NCI-H226 (cell line): Measurements from ENCODE around the gene FYN.
A peak's percentile ranks its signal among the peaks of the same experiment; 100 is the strongest.

Experiments used
- DNase-seq: peaks from one replicate; pipeline ENCODE4 v3.0.0-alpha.2; 2015

FYN gene

GRCh38 chr6:111743862-111744692 is 129.2 kb downstream of the FYN start:
- no peak for DNase-seq

GRCh38 chr6:111743360-111743759 is 129.9 kb downstream of the FYN start:
- DNase-seq, result no peak

- DNase-seq, result no peak
Observed at GRCh38 chr6:111741177-111741952, 131.9 kb downstream of the FYN start.

- no peak for DNase-seq
Observed at GRCh38 chr6:111740506-111740905, 132.7 kb downstream of the FYN start.

- no peak for DNase-seq
Observed at GRCh38 chr6:111739257-111739696, 134.0 kb downstream of the FYN start.

- no peak for DNase-seq
Observed at GRCh38 chr6:111738631-111739030, 134.6 kb downstream of the FYN start.

- no peak for DNase-seq
Observed at GRCh38 chr6:111738156-111738555, 135.1 kb downstream of the FYN start.

GRCh38 chr6:111737065-111737521 is 136.2 kb downstream of the FYN start:
- peak; percentile 63 for DNase-seq

- DNase-seq, result no peak
Observed at GRCh38 chr6:111736005-111736608, 137.1 kb downstream of the FYN start.

GRCh38 chr6:111734068-111735061 is 138.9 kb downstream of the FYN start:
- no peak for DNase-seq

- no peak for DNase-seq
Observed at GRCh38 chr6:111732390-111732789, 140.9 kb downstream of the FYN start.

- DNase-seq, result no peak
Observed at GRCh38 chr6:111731456-111732195, 141.6 kb downstream of the FYN start.

- no peak for DNase-seq
Observed at GRCh38 chr6:111730864-111731263, 142.4 kb downstream of the FYN start.

GRCh38 chr6:111727802-111728201 is 145.4 kb downstream of the FYN start:
- DNase-seq, result no peak

GRCh38 chr6:111727041-111727440 is 146.2 kb downstream of the FYN start:
- DNase-seq, result no peak

GRCh38 chr6:111725446-111726112 is 147.7 kb downstream of the FYN start:
- no peak for DNase-seq

- no peak for DNase-seq
Observed at GRCh38 chr6:111724505-111724904, 148.7 kb downstream of the FYN start.

- no peak for DNase-seq
Observed at GRCh38 chr6:111724039-111724438, 149.2 kb downstream of the FYN start.

GRCh38 chr6:111723412-111723970 is 149.8 kb downstream of the FYN start:
- DNase-seq, result no peak

- peak; percentile 46 for DNase-seq
Observed at GRCh38 chr6:111722179-111722731, 151.0 kb downstream of the FYN start.
